Measurements from ENCODE around the gene TBX19.

Gene TBX19

GRCh38 chr1:168328731-168329364, 48.2 kb downstream of the TBX19 start:
- no peak for TF ChIP-seq CTCF (conservative IDR thresholded peaks at IDR 0.05; ENCODE audit: low read length)
- H3K4me3 ChIP-seq (ENCODE audit: low read length), result no peak overlapping the region
- no peak for DNase-seq (ENCODE audit: low read depth)

GRCh38 chr1:168330285-168330684, 49.6 kb downstream of the TBX19 start:
- no peak for DNase-seq (ENCODE audit: low read depth)
- no peak overlapping the region for H3K4me3 ChIP-seq (ENCODE audit: low read length)
- no peak for TF ChIP-seq CTCF (conservative IDR thresholded peaks at IDR 0.05; ENCODE audit: low read length)

GRCh38 chr1:168331569-168331968, 50.9 kb downstream of the TBX19 start:
- TF ChIP-seq CTCF (conservative IDR thresholded peaks at IDR 0.05; ENCODE audit: low read length), result no peak
- no peak for DNase-seq (ENCODE audit: low read depth)
- no peak overlapping the region for H3K4me3 ChIP-seq (ENCODE audit: low read length)

- no peak for TF ChIP-seq CTCF (conservative IDR thresholded peaks at IDR 0.05; ENCODE audit: low read length)
- no peak overlapping the region for H3K4me3 ChIP-seq (ENCODE audit: low read length)
- no peak for DNase-seq (ENCODE audit: low read depth)
These were observed 53.0 kb downstream of the TBX19 start for GRCh38 chr1:168333562-168334276.

- DNase-seq (ENCODE audit: low read depth), result peak; percentile 14
- H3K4me3 ChIP-seq (ENCODE audit: low read length), result no peak overlapping the region
- TF ChIP-seq CTCF (conservative IDR thresholded peaks at IDR 0.05; ENCODE audit: low read length), result no peak
These were observed 54.8 kb downstream of the TBX19 start for GRCh38 chr1:168335500-168335899.

GRCh38 chr1:168338589-168339503, 58.2 kb downstream of the TBX19 start:
- H3K4me3 ChIP-seq (ENCODE audit: low read length), result no peak overlapping the region
- DNase-seq (ENCODE audit: low read depth), result no peak
- no peak for TF ChIP-seq CTCF (conservative IDR thresholded peaks at IDR 0.05; ENCODE audit: low read length)

Data from AG10803 (cell line).